Upper lobe of left lung (tissue), 6 donors: ENCODE results near the gene SORBS1. TPM values are rescaled to one million over a fixed set of nuclear protein-coding genes. Genes with fewer than 3 reads are reported as not detected.
A peak's percentile ranks its signal among the peaks of the same experiment; 100 is the strongest.

Source experiments
- ATAC-seq, 2 donors: fragments of 200-7000 bp; cut with Tn5 transposase; one replicate each; pipeline ENCODE4 v1.9.1; 2022; ENCODE audit warnings: mild to moderate bottlenecking in 2 of 2, moderate library complexity in 2 of 2; ENCODE audit not compliant: low FRiP score in 2 of 2
- DNase-seq, 2 donors: peaks; one replicate each; pipeline ENCODE4 v3.0.0-alpha.2; 2019 to 2020
- H3K27ac ChIP-seq, 4 donors: fragments of 200-600 bp; sonication (generic); one replicate each; pipeline ENCODE4 v1.5.1; 2016 to 2019
- H3K27me3 ChIP-seq, 4 donors: fragments of 200-600 bp; sonication (generic); one replicate each; pipeline ENCODE4 v1.5.1; 2017 to 2019
- H3K36me3 ChIP-seq, 4 donors: fragments of 200-600 bp; sonication (generic); one replicate each; pipeline ENCODE4 v1.5.1; 2016 to 2019
- H3K4me1 ChIP-seq, 4 donors: fragments of 200-600 bp; sonication (generic); one replicate each; pipeline ENCODE4 v1.5.1; 2018 to 2019
- H3K4me3 ChIP-seq, 4 donors: fragments of 200-600 bp; sonication (generic); one replicate each; pipeline ENCODE4 v1.5.1; 2017 to 2019; ENCODE audit warnings: mild to moderate bottlenecking in 2 of 4, moderate library complexity in 1 of 4
- H3K9me3 ChIP-seq, 4 donors: fragments of 200-600 bp; sonication (generic); one replicate each; pipeline ENCODE4 v1.5.1; 2018 to 2019
- EP300 ChIP-seq, 4 donors: sonication (generic); formaldehyde crosslinking; IDR thresholded peaks; one replicate each; pipeline ENCODE4 v1.5.1; 2017; ENCODE audit warnings: antibody characterized with exemption in 4 of 4, control low read depth in 2 of 4
- POLR2A ChIP-seq, 4 donors: fragments of 450-650 bp; IDR thresholded peaks; one replicate each; pipeline ENCODE4 v1.5.1; 2016 to 2017; ENCODE audit warnings: antibody characterized with exemption in 4 of 4, mild to moderate bottlenecking in 2 of 4
- POLR2AphosphoS5 ChIP-seq, 2 donors: sonication (generic); formaldehyde crosslinking; IDR thresholded peaks; one replicate each; pipeline ENCODE4 v1.5.1; 2017; ENCODE audit warnings: antibody characterized with exemption in 2 of 2
- WGBS, 2 donors: methylation state at CpG; one replicate each; pipeline ENCODE4 v1.1.5; 2017 to 2018; 5-methylcytosine and 5-hydroxymethylcytosine counted together
- total RNA-seq, 6 donors: library from RNA; depleted of rRNA in 4 of 6; stranded (reverse); fragments of >200 nt in 4 of 6; gene quantifications; one replicate each; pipeline versions ENCODE4 v1.1.0 to v1.2.1, GENCODE V29; 2016 to 2021
- TF ChIP-seq, protein P1 (sequence below), 6 experiments: fragments of 450-650 bp in 4 of 6; fragments of 200-600 bp in 2 of 6; sonication (generic) in 2 of 6; IDR thresholded peaks; one replicate each; pipeline ENCODE4 v1.5.1; 2016 to 2019; ENCODE audit warnings: antibody characterized with exemption in 6 of 6
- donor health status: DM: no; HTN: no; CAD: no; lungs with moderate emphysema.
- donor health status: DM: no; HTN: yes; CAD: no; lungs with severe emphysema.

SORBS1 gene
- total RNA-seq: 100 to 1,000 TPM in 1 of 6 donors, 10 to 100 TPM in 5; 45.8 to 116 (median 71.7) TPM

- ATAC-seq: peak; percentile 99
Measured at GRCh38 chr10:95561177-95561863, at the start of gene SORBS1. TSS of gene SORBS1 (minus strand) at chr10:95561371. CDS start at chr10:95441135, 120,236 bp downstream.

DNA sequence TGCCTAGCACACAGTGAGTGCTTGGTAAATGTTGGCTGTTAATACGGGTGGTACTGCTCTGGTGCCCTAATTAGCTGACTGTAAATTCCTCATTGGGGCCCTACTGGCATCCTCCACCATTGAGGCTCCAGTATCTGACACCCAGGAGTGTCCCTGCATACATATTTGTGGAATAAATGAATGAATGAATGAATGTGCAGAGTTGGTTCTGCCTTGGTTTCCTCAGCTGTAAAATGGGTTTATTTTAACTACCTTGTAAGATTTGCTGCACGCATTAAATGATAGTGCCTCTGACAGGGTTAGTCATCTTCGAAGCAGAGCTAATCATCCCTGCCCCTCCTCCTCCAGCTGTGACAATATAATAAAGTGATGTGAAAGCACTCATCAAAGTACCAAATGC lies 49.6 kb upstream of the SORBS1 start:
- no peaks in the 10 kb centered on the region for H3K9me3 ChIP-seq
- no peak for ATAC-seq
- 91 to 95% methylated on average over 2 to 3 of the region's 3 CpGs for WGBS, 2 donors
- no peak overlapping the region for H3K4me3 ChIP-seq
- no peak overlapping the region for H3K27ac ChIP-seq
- no peaks in the 10 kb centered on the region for H3K27me3 ChIP-seq
- no peaks in the 10 kb centered on the region for H3K4me1 ChIP-seq
- no peak for DNase-seq
- peaks cover 28 to 73% (median 53%) of the 10 kb centered on the region in 4 donors for H3K36me3 ChIP-seq
- TF ChIP-seq POLR2A (IDR thresholded peaks at IDR 0.05) (no peak), EP300 (IDR thresholded peaks at IDR 0.05) (no peak), POLR2AphosphoS5 (IDR thresholded peaks at IDR 0.05) (no peak)
- TF ChIP-seq, protein P1, sequence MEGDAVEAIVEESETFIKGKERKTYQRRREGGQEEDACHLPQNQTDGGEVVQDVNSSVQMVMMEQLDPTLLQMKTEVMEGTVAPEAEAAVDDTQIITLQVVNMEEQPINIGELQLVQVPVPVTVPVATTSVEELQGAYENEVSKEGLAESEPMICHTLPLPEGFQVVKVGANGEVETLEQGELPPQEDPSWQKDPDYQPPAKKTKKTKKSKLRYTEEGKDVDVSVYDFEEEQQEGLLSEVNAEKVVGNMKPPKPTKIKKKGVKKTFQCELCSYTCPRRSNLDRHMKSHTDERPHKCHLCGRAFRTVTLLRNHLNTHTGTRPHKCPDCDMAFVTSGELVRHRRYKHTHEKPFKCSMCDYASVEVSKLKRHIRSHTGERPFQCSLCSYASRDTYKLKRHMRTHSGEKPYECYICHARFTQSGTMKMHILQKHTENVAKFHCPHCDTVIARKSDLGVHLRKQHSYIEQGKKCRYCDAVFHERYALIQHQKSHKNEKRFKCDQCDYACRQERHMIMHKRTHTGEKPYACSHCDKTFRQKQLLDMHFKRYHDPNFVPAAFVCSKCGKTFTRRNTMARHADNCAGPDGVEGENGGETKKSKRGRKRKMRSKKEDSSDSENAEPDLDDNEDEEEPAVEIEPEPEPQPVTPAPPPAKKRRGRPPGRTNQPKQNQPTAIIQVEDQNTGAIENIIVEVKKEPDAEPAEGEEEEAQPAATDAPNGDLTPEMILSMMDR (IDR thresholded peaks at IDR 0.05): no peak

More at GRCh38 chr10:95561177-95561863, at the start of gene SORBS1:
- peak within 1 kb of the TSS; percentile 81 to 93 (median 88) for H3K27ac ChIP-seq
- DNase-seq: peak; percentile 97 to 98
- TF ChIP-seq, protein P1 (IDR thresholded peaks at IDR 0.05): peak in 1 of 6 experiments; percentile 21
- peak; percentile 53 to 95 for TF ChIP-seq POLR2AphosphoS5 (IDR thresholded peaks at IDR 0.05)
- peak in 1 of 4 donors; percentile 20 for TF ChIP-seq EP300 (IDR thresholded peaks at IDR 0.05)
- peak in 3 of 4 donors; percentile 57 to 97 (median 96) for TF ChIP-seq POLR2A (IDR thresholded peaks at IDR 0.05)
- H3K36me3 ChIP-seq: no peaks in the 10 kb centered on the region
- no peaks in the 10 kb centered on the region for H3K9me3 ChIP-seq
- peaks cover 4 to 27% (median 9%) of the 10 kb centered on the region in 4 donors for H3K4me1 ChIP-seq
- 1 to 9% methylated on average over 11 to 14 of the region's 77 CpGs for WGBS, 2 donors
- no peaks in the 10 kb centered on the region for H3K27me3 ChIP-seq
- H3K4me3 ChIP-seq: peak within 1 kb of the TSS; percentile 78 to 86 (median 84)

DNA sequence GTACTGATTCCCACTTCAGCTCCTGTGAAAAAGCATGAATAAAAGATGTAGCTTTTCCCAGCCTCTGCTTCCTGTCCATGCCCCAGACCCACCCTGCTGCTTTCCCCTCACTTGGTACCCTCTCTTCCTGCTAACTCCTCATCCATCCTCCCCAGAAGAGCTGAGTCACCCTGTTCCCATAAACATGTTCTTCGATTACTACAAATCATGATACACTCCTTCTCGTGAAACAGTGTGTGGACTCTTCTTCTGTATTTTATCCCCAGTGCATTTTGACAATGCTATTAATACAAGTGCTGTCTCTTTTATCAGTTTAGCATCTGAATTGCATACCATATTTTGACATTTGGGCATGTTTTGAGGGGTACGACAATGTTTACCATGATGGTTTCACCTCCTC lies 45.8 kb upstream of the SORBS1 start:
- no peaks in the 10 kb centered on the region for H3K9me3 ChIP-seq
- TF ChIP-seq, protein P1 (IDR thresholded peaks at IDR 0.05): no peak
- TF ChIP-seq POLR2AphosphoS5 (IDR thresholded peaks at IDR 0.05) (no peak), POLR2A (IDR thresholded peaks at IDR 0.05) (no peak), EP300 (IDR thresholded peaks at IDR 0.05) (no peak)
- WGBS, 2 donors: 77 to 79% methylated on average over 3 of the region's 3 CpGs
- DNase-seq: no peak
- no peak overlapping the region for H3K27ac ChIP-seq
- H3K4me1 ChIP-seq: no peaks in the 10 kb centered on the region
- H3K4me3 ChIP-seq: no peak overlapping the region
- ATAC-seq: no peak
- peaks cover 12 to 36% (median 31%) of the 10 kb centered on the region in 4 donors for H3K36me3 ChIP-seq
- H3K27me3 ChIP-seq: no peaks in the 10 kb centered on the region

GRCh38 chr10:95605163-95605562 lies 44.0 kb upstream of the SORBS1 start:
- H3K4me3 ChIP-seq: no peak overlapping the region
- no peaks in the 10 kb centered on the region for H3K27me3 ChIP-seq
- H3K4me1 ChIP-seq: peaks cover 0 to 4% (median 2%) of the 10 kb centered on the region in 4 donors
- WGBS, 2 donors: 78 to 85% methylated on average over 3 of the region's 3 CpGs
- TF ChIP-seq, protein P1 (IDR thresholded peaks at IDR 0.05): no peak
- TF ChIP-seq POLR2AphosphoS5 (IDR thresholded peaks at IDR 0.05): no peak
- no peak for TF ChIP-seq EP300 (IDR thresholded peaks at IDR 0.05)
- no peak for TF ChIP-seq POLR2A (IDR thresholded peaks at IDR 0.05)
- H3K27ac ChIP-seq: peak overlapping the region in 1 of 4 donors; percentile 41
- no peak for ATAC-seq
- H3K36me3 ChIP-seq: peaks cover 6 to 19% (median 18%) of the 10 kb centered on the region in 4 donors
- no peak for DNase-seq
- H3K9me3 ChIP-seq: no peaks in the 10 kb centered on the region
